CD1c-positive myeloid dendritic cell (primary cell): ENCODE results near the gene SLC6A11.

Experiments used
- DNase-seq: peaks from one replicate; pipeline ENCODE4 v3.0.0-alpha.2; 2016; ENCODE audit errors: extremely low spot score

The SLC6A11 gene

DNA sequence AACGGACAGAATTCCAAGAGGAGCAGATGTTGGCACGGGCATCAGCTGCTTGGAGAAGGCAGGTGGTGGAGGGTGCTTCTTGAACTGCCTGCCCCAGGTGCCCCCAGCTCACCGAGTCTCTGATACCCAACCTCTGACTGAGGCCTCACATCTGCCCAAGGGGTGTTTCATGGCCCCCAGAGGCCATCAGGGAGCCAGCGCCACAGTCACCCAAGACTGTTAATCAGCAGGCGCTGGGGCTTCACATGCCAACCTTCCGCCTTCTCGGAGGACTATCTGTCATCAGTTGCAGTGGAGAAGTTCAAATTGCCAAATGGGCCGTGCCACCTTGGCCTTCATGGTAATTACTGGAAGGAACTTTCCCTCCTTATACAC, 114.6 kb downstream of the SLC6A11 start:
- DNase-seq = no peak

DNA sequence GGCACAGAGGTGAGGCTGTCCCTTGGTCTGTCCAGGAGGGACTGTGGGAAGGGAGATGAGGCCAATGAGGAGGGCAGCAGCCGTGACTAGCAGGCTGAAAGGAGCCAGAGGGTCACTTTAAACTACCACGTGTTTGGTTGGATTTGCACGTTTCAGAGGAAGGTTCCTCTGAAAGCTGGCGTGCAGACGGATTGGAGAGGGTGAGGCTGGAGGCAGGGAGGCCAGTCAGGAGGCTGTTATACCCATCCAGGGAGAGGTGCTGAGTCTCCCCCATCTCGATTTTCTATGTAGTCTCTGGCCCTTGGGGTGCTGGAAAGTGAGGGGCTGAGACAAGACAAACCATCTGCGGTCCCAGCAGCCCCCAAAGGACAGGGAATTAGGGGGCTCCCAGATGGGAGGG, 116.6 kb downstream of the SLC6A11 start:
- DNase-seq = no peak

DNA sequence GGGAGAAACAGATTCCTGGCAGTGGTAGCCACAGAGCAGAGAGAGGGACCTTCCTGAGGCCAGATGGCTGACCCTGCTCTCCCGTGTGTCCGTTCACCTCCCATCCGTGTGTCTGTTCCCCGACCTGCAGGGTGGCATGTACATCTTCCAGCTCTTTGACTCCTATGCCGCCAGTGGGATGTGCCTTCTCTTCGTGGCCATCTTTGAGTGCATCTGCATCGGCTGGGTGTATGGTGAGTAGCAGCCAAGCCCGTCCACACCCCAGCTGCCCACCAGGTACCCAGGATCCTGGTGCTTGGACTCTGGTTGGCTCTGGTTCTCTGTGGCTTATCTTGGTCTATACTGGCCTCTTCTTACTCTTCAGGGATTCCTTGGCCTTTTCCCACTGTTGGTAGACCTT, 117.0 kb downstream of the SLC6A11 start:
- DNase-seq = no peak

DNA sequence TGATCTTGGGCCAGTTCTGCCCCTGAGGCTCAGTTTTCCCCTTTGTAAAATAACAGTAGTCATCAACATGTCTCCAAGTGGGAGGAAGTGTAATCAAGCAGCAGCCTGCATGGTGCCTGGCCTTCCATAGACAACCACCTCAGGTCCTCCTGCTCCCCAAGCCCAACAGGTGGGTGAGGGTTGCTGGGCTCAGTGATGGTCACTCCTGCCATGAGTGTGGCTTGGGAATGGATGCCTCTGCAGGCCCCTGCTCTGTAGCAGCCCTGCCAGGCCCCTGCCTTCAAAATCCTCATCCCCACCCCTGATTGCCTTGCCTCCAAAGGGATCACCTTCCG, 117.4 kb downstream of the SLC6A11 start:
- no peak for DNase-seq

DNA sequence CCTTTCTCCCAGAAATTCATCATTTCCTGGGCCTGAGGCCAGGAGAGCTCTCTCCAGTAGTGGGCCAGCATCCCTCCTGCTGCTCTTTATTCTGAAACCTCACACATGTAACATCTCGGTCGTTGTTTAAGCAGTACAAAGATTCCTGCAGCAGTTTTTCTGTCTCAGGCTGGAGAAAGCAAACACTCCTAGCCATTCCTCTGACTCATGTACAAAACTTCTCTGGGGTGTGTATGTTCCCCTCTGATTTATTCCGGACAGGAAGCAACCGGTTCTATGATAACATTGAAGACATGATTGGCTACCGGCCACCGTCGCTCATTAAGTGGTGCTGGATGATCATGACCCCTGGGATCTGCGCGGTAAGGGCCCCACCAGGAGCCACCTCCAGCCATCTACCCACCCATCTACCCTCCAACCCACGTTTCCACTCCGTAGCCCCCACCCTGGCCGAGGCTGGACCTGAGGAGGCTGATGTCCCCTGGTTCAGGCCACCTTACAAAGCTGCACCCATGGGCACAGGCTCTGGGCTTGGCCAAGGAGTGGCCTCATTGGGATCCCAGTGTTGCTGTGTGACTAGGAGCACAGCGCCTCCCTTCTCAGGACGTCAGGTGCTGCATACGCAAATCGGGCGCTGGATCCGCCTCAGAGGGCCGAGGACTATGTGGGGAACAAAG, 117.9 kb downstream of the SLC6A11 start:
- no peak for DNase-seq

DNA sequence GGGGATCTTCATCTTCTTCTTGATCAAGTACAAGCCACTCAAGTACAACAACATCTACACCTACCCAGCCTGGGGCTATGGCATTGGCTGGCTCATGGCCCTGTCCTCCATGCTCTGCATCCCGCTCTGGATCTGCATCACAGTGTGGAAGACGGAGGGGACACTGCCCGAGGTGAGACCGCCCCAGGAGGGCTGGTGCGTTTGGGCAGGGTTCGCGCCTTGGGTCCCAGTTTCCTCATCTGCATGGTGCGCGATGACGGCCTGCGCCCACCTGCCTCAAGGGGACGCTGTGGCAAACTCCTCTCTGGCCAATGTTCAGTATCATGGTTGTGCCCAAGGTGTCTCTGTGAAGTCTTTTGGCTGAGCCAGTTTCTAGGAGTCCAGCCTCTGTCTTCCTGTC, 119.0 kb downstream of the SLC6A11 start:
- no peak for DNase-seq

DNA sequence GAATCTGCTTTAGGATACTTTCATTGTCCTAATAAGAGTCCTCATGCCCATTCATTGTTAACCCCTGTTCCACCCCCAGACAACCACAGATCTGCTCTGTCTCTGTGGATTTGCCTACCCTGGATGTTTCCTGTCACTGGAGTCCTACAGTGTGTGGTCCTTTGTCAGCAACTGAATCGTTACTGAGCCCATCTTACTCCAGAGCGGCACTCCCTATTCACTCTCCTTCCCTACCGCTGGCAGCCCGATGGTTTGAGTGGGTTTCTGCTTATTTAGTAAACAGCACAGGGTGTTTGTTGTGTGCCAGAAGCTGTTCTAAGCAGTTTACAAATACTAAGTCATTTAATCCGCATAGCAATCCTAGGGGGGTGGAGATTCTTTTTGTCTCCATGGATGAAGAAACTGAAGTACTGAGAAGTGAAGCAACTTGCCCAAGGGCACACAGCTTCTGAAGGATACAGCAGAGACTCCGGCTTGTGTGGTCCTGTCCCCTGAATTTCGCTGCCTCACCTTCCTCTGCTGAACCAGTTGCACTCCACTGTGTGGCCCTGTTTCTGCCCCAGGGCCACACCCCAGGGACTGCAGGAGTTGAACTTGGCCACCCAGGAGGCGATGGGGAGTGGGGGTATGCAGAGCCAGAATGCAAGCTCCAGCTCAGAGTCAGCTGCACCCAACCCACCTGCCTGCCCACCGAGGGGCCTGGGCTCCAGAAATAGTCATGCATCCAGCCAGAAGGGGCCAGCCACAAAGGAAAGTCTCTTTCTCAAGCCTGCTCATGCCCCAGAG, 120.0 kb downstream of the SLC6A11 start:
- DNase-seq = no peak

DNA sequence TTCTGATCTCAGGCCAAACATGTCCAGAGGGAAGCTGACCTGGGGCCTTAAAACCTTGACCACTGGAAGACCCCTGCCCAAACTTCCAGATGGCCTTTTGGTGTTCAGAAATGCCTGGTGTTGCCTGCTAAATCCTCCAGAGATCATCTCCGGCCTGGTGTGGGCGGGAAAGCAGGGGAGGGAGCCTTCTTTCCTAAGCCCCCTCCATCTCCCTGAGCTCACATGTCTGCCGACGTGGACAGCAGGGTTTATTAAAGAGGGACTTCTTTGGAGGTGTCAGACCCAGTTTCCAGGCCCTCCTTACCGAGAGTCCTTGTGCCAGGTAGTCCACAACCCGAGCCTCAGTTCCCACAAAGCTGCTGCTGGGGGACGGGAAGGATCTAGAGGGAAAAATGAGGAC, 120.7 kb downstream of the SLC6A11 start:
- DNase-seq = no peak

DNA sequence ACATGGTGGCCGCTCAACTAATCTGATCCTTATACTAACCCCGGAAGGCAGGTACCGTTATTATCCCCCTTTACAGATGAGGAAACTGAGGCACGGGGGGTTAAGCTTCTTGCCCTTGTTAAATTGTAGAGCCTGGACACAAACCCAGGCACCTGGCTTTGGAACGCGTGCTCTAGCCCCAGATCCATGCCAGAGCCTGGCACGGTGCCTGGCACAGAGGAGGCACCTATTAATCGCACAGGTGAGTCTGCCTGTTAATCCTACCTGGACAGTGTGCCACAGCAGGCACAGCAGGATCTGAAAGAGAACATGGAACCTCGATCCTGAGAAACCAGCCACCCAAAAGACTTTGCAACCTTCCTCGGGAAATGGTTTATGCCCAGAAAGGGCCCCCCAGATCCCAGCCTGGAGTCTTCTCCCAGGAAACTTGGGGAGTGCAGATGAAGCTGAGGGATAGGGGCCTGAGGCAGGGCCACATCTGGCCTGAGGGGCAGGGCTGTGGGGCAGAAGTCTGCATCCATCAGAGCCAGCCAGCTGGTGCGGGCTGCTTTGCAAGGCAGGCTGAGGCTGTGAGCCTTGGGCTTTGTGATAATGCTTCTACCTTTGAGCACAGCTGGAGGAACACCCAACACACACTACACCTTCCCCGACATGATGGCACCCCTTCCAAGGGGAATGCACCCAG, 121.3 kb downstream of the SLC6A11 start:
- DNase-seq = no peak

DNA sequence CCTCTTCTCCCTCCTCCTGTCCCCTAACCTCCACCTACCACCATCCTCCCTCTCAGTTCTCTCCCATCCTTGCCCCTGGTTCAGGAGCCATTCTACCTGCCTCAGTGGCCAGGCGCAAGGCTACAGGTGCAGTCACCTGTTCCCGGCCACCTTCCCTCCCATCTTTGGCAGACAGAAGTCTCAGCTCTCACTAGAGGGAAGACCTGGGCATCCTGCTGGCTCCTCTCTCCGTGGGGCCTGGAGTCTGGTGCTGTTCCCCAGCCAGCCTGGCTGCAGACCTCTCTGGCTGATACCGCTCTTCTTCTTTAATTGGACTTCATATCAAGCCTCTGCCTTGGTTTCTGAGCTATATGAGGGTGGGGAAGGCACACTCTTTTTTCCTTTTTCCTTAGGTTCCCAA, 123.5 kb downstream of the SLC6A11 start:
- DNase-seq = no peak

DNA sequence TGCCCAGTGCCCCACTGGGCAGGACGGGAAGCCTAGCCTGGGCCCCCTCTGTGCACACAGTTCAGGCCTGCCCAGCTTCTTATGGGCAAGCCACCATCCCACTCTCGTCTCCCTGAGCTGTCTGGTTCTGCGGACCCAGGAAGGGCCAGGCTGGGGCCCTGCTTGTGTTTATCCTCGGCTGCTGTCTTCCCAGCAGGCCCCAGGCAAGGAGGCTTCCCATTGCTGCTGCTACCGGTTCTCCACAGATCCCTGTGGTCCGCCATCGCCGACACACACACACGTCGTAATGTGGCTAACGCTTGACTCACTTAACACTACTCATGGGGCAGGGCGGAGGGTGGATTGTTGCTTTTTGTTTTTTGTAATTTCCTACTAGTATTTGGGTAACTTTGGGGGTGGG, 124.1 kb downstream of the SLC6A11 start:
- DNase-seq = no peak

DNA sequence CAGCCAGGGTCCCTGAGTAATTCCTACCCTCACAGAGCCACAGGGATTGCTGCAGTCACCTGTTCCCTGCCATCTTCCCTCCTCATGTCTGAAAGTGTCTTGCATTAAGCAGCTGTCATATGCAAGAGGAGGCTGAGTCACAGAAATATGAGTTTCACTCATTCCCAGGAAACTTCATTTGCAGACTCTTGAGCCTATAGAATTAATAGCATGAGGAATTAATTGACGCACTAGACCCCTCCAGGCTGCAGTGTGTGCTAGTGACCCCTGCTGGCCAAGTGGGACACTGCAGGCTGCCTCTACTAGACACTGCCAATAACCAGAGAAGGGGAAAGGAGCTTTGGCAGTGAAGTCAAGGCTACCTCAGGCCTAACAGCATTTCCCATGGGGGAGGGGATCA, 125.9 kb downstream of the SLC6A11 start:
- DNase-seq = peak; percentile 35

DNA sequence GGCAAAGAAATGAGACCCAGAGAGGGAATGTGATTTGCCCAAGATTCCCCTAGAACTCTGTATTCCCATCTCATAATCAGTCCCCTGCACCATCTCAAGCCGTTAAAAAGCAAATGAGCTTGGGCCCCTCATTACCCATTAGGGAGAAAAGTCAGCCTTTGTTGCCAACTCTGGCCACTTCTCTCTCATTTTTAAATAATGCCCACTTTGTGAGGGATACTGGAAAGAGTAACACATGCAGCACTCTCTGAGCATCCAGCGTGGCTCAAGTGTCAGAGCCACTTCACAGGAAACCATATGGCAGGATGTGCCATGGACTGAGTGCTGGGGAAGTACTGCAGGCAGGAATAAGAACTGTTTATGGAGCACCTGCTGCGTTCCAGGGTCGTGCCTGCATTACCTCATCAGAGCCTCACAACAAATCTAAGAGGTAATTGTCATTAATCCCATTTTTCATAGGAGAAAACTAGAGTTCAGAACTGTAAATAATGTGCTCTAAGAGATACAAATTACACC, 126.7 kb downstream of the SLC6A11 start:
- no peak for DNase-seq

DNA sequence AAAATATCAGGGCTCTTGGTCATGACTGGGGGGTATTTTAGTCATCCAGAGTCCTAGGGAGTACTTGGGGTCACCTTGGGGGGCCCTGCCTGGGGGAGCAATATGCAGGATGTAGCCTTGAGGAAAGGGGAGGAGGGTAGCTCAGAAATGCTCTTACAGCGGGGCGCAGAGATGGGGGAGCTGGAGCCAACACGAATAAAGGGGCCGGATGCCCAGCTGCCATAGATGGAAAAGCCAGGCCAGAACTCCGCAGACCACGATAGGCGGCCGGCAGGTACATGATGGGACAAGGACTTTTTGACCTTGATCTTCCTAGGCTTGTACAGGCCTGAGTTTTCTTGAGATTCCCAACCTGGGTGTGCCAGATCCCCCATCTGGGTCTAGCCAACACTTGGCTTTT, 128.8 kb downstream of the SLC6A11 start:
- DNase-seq = no peak

DNA sequence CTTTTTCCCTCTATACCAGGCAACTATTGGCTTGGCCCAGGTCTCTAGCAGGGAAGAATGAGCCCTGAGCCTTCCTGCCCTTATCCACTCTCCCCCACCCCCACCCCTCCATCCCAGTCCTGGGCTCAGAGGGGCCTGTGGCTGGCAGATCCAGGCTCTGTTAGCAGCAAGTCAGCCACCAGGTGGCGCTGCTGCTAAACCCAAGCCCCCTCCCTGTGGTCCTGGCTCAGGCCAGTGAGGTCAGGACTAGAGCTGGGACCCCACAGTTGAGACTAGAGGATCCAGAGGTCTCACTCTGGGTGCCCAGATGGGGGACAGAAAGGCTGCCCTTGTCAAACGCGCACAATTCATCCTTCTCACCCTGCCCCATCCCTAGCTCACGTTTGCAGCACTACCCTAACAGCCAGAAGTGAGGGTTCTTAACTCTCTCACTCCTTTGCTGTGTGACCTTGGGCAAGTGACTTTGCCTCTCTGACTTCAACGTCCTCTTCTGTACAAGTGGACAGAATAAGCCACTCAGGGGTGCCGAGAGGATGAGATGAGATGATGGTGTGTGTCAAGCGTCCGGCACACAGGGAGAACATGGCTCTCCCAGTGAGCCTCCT, 129.8 kb downstream of the SLC6A11 start:
- DNase-seq = peak; percentile 68

DNA sequence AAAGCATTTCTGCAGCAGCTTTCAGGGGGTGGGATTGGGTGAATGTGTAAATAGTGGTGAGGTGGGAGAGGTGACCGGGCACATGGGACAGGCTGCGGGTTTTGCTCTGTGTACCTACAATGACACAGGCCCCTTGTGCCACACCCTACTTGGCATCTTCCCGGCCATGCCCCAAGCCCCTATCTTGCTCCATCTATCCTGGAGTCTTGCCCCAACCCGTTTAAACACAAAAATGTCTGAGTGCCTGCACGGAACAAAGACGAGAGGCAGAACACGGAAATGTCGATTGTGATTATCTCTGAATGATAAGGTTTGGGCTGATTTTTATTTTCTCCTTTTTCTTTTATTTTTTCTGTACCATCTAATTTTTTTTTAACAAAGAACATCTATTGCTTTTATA, 130.5 kb downstream of the SLC6A11 start:
- DNase-seq = no peak

DNA sequence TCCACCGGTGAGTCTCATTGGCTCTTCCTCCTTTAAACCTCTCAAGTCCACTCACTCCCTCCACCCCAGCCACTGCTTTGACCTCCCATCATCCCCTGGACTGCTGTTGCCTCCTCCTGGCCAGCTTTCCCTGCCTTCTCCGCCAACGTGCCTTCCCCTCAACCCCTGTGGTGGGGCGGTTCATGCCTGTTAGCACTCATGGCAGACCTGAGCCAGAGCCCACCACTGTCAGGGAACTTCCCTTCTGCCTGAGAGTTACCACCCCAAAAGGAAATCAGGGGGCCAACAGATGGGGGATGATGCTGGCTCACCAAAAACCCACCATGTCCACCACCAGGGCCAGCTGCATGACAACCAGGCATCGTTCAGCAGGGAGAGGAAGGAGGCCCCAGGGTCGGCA, 132.3 kb downstream of the SLC6A11 start:
- DNase-seq = no peak

DNA sequence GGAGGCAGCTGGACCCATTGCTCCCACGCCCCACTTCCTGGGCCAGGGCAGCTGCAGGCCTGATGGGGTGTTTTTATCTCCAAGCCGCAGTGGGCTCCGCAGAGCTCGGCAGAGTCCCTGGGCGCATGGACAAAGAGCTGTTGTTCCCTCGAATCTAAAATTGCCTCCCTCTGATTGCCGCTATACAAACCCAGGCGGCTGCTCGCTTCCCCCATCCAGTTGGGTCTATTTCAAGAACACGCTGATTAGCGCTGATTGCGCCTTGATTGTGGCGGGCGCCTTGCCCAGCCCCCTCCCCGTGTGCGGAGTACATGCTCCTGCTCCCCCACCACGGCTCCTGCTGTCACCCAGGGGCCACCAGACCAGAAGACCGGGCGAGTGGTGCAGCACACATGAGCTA, 133.2 kb downstream of the SLC6A11 start:
- DNase-seq = no peak

DNA sequence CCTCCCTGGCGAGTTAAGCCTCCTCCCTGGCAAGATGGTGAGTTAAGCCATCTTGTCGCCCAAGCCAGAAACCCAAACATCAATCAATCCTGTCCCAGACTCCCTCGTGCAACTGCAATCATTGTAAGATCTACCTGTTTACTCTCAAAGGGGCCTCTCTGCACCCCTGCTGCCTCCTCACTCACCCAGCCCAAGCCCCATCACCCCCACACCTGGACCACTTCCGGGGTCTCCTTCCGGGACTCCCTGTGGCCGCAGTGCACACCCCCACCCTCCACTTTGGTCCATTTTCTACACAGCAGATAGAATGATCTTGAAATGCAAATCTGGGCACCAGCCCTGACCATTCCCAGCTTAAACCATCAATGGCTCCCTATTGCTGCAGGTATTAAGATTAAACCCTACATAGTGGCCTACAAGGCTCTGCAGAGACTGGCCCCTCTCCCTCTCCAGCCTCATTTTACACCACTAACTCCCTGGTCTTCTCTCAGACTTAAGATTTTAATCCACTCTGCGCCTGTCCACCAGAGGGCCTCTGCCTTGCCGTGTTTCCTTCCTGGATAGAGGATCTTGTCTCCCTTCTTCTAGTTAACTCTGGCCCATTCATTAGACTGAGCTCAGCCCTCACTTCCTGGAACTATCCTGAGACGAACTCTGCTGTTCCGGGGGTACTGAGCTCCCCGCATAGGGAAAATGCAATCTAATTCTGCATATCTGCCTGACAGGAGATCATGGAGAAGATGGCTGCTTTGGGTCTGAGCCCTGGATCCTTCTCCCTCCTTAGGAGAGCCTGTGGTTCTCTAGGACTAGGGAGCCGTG, 134.7 kb downstream of the SLC6A11 start:
- peak; percentile 38 for DNase-seq

DNA sequence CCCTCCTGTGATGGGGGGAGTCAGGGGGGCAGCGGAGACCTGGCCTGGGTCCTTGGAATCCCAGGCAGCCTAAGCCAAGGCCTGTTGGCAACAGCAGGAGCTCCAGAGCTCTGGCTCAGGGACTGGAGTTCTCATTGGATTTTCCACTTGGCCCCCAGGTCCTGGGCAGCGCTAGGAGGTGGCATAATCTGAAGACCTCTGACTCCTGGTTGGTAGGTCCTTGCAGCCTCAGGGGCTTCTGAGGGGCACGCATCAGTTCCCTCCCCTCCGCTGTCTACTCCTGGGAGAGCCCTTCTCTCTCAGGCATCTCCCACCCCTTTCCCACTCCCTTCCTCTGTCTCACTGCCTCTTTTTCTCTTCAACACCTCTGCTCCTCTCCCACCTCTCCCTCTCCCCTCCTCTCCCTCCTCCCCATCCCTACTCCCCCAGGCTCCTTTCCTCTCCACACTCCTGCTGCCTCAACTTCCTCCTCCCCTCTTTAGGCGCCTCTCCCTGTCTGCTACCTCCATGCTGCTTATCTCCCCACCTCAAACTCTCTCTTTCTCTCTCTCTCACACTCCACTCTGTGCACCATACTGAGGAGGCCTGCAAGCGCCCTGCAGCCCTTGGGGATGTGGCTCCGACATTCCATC, 135.4 kb downstream of the SLC6A11 start:
- no peak for DNase-seq

DNA sequence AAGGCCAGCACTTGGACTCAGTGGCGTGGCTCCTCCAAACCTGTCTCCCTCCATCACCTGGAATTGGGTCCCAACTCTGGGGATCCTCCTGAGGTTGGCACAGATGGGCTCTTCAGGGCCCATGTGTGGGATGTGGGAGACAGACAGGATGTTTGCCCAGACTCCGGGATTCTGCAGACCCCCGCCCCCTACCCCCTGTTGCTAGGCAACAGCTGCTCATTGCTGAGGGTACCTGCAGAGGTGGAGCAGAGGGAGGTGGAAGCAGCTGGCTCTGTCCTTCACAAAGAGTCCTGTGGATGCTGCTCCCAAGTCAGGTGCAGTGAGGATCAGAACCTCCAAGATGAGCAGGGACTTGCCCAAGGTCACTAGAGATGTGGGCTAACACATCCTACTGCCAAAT, 136.5 kb downstream of the SLC6A11 start:
- no peak for DNase-seq
